HepG2 (cell line): ENCODE measurements around the gene TFDP1. TPM values are rescaled to one million over a fixed set of nuclear protein-coding genes. Genes with fewer than 3 reads are reported as not detected.

Experiments
- AHDC1 ChIP-seq: sonication (generic); formaldehyde crosslinking; IDR thresholded peaks from 2 replicates; pipeline ENCODE4 v1.5.1; 2020; ENCODE audit warnings: mild to moderate bottlenecking, missing genetic modification reagents, borderline replicate concordance
- ARID2 ChIP-seq: sonication (generic); formaldehyde crosslinking; IDR thresholded peaks from 2 replicates; pipeline ENCODE4 v1.8.1; 2022; ENCODE audit warnings: mild to moderate bottlenecking, missing genetic modification reagents, borderline replicate concordance
- FOSL1 ChIP-seq: sonication (generic); formaldehyde crosslinking; IDR thresholded peaks from 2 replicates; pipeline ENCODE4 v1.9.0; 2021; ENCODE audit warnings: missing genetic modification reagents, borderline replicate concordance
- MATR3 ChIP-seq: sonication (generic); formaldehyde crosslinking; IDR thresholded peaks from 2 replicates; pipeline ENCODE4 v1.4.0; 2020; ENCODE audit warnings: missing genetic modification reagents
- MNT ChIP-seq: fragments of 450-650 bp; IDR thresholded peaks from 2 replicates; pipeline ENCODE4 v1.6.1; 2016
- MTF1 ChIP-seq: sonication (generic); formaldehyde crosslinking; IDR thresholded peaks from 2 replicates; pipeline ENCODE4 v1.5.0; 2020; ENCODE audit warnings: missing genetic modification reagents
- NFATC3 ChIP-seq: sonication (generic); formaldehyde crosslinking; IDR thresholded peaks from 2 replicates; pipeline ENCODE4 v1.5.1; 2020; ENCODE audit warnings: mild to moderate bottlenecking, missing genetic modification reagents
- NR3C1 ChIP-seq: sonication (generic); formaldehyde crosslinking; IDR thresholded peaks from 2 replicates; pipeline ENCODE4 v1.4.0; 2020; ENCODE audit warnings: missing genetic modification reagents
- PREB ChIP-seq: sonication (generic); formaldehyde crosslinking; IDR thresholded peaks from 2 replicates; pipeline ENCODE4 v1.4.0; 2020; ENCODE audit warnings: missing genetic modification reagents
- REPIN1 ChIP-seq: sonication (generic); formaldehyde crosslinking; IDR thresholded peaks from 2 replicates; pipeline ENCODE4 v1.8.0; 2022; ENCODE audit warnings: missing genetic modification reagents, low read depth, mild to moderate bottlenecking, borderline replicate concordance
- RORA ChIP-seq: sonication (generic); formaldehyde crosslinking; IDR thresholded peaks from 2 replicates; pipeline ENCODE4 v1.5.0; 2020; ENCODE audit warnings: mild to moderate bottlenecking, missing genetic modification reagents, moderate library complexity
- SCMH1 ChIP-seq: sonication (generic); formaldehyde crosslinking; IDR thresholded peaks from 2 replicates; pipeline ENCODE4 v1.9.0; 2021; ENCODE audit warnings: missing genetic modification reagents, mild to moderate bottlenecking, borderline replicate concordance
- SIX1 ChIP-seq: sonication (generic); formaldehyde crosslinking; IDR thresholded peaks from 2 replicates; pipeline ENCODE4 v1.4.0; 2020; ENCODE audit warnings: missing genetic modification reagents, borderline replicate concordance
- SMYD3 ChIP-seq: sonication (generic); formaldehyde crosslinking; IDR thresholded peaks from 2 replicates; pipeline ENCODE4 v1.8.1; 2023; ENCODE audit warnings: mild to moderate bottlenecking, missing genetic modification reagents
- SNAPC2 ChIP-seq: sonication (generic); formaldehyde crosslinking; IDR thresholded peaks from 2 replicates; pipeline ENCODE4 v1.8.1; 2022; ENCODE audit warnings: mild to moderate bottlenecking, missing genetic modification reagents
- TBX2 ChIP-seq: sonication (generic); formaldehyde crosslinking; IDR thresholded peaks from 2 replicates; pipeline ENCODE4 v1.5.0; 2020; ENCODE audit warnings: missing genetic modification reagents, mild to moderate bottlenecking, borderline replicate concordance
- TEAD2 ChIP-seq: sonication (generic); formaldehyde crosslinking; IDR thresholded peaks from 2 replicates; pipeline ENCODE4 v1.9.0; 2021; ENCODE audit warnings: missing genetic modification reagents
- TFAP4 ChIP-seq: sonication (generic); IDR thresholded peaks from 2 replicates; pipeline ENCODE4 v1.6.1; 2016; ENCODE audit warnings: low read depth, borderline replicate concordance
- XRCC5 ChIP-seq: fragments of 200-400 bp; formaldehyde crosslinking; optimal IDR thresholded peaks from 2 replicates; pipeline ENCODE3; 2017; ENCODE audit warnings: mild to moderate bottlenecking, low read length
- ZNF773 ChIP-seq: sonication (generic); formaldehyde crosslinking; IDR thresholded peaks from 2 replicates; pipeline ENCODE4 v1.4.0; 2020; ENCODE audit warnings: missing genetic modification reagents, borderline replicate concordance
- polyA plus RNA-seq, 8 experiments: library from polyadenylated mRNA; depleted of rRNA in 3 of 8; stranded (reverse) in 7 of 8; unstranded in 1 of 8; fragments of >200 nt; fragmentation: Illumina TruSeq in 4 of 8; extraction: Trizol in 4 of 8; gene quantifications; 2 replicates each; pipeline versions ENCODE4 v1.2.1 to v1.2.3, GENCODE V29; 2011 to 2016; ENCODE audit warnings: low read depth in 4 of 8, missing spikeins in 1 of 8, mixed read lengths in 1 of 8; ENCODE audit not compliant: insufficient read depth in 1 of 8
- total RNA-seq, 5 experiments: library from RNA; depleted of rRNA; stranded (reverse); fragments of >200 nt; fragmentation: Illumina TruSeq; extraction: Trizol; gene quantifications; 2 replicates each; pipeline ENCODE4 v1.2.3, GENCODE V29; 2016; ENCODE audit warnings: low read depth in 1 of 5

TFDP1 gene
- total and polyA plus RNA-seq, 2 of the 13 experiments (the other 11 are each of a cell fraction or from before 2014, with no cell fraction given): 38.0 to 84.2 TPM

- TF ChIP-seq SNAPC2 (CRISPR knock-in tag) (no peak), MNT (no peak), ARID2 (no peak), SMYD3 (CRISPR knock-in tag) (no peak), AHDC1 (CRISPR knock-in tag) (no peak), TBX2 (CRISPR knock-in tag) (peak; percentile 57; the same call in 1 of the 2 replicates), REPIN1 (no peak; the same call in 1 of the 2 replicates), PREB (CRISPR knock-in tag) (no peak), ZNF773 (CRISPR knock-in tag) (no peak), MTF1 (no peak), NFATC3 (no peak), TEAD2 (CRISPR knock-in tag) (no peak), FOSL1 (CRISPR knock-in tag) (no peak), XRCC5 (no peak), SCMH1 (CRISPR knock-in tag) (no peak), SIX1 (CRISPR knock-in tag) (no peak), MATR3 (no peak), RORA (no peak), TFAP4 (peak; percentile 48; the same call in 1 of the 2 replicates), NR3C1 (CRISPR knock-in tag) (no peak)
These were observed 40.3 kb upstream of the TFDP1 start (continued) for GRCh38 chr13:113544071-113544891.
